GM21367 (cell line): ENCODE data around the gene DSTYK.
"Not testable (repeated sequence)": the region's sequence is repeated elsewhere in the genome, so short reads cannot be mapped to it uniquely, and the experiment has no call there.

ENCODE experiments used
- ATAC-seq: cut with Tn5 transposase; IDR thresholded peaks from one replicate; pipeline ENCODE4 v1.9.1; 2021; ENCODE audit not compliant: unreplicated experiment

DSTYK gene

DNA sequence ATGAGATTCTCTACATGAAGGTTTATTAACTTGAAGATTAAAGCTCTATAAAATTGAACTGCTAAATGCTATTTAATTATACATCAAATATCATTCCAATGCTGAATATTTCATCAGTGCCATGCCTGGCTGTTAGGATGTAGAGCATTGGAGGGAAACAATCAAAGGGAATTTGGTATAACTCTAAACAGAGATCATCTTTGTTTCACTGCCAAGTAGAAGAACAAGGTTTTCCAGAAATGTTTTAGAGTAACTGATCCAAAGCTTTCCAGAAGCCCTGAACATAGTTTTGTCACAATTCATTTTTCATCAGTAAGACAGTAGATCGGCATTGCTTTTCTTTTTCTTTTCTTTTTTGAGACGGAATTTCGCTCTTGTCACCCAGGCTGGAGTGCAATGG is 5.9 kb upstream of the DSTYK start:
- no peak for ATAC-seq

DNA sequence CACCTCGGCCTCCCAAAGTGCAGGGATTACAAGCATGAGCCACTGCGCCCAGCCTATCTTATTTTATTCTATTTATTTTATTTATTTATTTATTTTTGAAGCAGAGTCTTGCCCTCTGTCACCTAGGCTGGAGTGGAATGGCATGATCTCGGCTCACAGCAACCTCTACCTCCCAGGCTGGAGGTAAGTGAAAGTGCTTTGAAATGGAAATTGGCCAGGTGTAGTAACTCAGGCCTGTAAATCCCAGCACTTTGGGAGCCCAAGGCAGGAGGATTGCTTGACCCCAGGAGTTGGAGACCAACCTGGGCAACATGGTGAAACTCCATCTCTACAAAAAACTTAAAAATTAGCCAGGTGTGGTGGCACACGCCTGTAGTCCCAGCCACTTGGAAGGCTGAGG is 5.1 kb upstream of the DSTYK start:
- ATAC-seq: no peak

DNA sequence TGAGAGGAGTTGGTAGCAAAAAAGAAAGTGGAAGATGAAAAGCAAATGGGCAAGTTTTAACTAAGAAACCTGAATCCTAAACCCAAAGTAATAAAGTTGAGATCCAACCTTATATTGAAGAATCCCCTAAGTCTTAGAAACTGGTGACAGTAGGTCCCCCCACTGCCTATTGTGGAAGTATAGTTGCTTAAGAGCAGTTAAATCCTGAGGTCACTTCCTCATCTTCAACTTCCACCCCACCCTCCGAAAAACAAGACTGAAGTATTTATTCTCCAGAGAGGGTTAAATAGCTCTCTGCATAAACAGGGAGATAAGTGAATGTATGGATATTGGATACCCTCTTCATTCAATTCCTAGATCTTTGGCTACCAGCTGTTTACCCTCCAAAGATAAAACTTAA is 3.3 kb upstream of the DSTYK start:
- ATAC-seq: no peak

DNA sequence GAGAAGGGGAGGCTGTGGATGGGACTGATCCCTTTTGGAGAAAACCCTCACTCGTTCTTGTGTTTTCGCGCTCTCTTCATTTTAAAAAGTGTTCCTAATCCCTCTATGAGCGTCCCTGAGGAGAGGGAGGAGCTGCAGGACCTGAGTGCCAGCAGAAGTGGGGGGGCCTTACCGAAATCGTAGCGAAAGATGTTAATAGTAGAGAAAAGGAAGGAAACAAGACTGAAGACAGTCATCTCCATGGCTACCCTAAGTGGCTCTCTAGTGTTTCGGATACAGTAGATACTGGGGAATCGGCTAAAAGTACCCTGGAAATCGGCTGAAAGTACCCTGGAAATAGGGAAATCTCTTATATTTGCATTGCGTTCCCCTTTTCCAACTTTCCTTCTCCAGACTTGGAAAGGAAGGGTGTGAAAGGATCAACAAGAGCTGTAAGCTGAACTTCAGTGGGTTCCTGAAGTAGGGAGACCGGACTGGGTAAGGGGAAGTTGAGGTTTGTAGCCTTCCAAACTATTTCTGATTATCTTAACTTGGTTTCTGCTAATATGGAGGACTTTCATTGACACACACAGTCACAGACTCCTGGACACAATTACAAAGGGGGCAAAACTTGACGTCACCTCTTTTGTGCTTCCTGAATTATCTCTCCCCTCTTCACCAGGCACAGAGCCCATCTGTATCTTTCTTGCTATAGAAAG is 486 bp upstream of the DSTYK start:
- ATAC-seq: peak; percentile 24

DNA sequence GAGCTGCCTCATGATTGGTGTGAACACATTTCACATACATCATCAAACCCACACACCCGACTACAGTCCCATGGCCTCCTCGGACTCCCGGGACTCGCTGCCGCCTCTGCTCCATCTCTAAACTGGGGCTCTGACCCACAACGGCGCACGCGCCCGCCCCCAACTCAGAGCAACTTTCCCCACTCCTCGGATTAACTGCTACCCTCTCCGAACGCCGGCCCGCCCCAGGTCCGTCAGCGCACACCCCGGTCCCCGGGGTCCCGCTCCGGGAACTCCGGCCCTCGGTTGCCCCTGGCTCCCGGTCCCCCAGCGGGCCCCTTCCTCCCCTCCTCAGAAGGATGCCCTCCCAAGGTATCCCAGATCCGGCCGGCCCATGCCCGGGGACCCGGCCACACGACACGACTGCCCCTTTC is 740 bp downstream of the DSTYK start:
- ATAC-seq: no peak

DNA sequence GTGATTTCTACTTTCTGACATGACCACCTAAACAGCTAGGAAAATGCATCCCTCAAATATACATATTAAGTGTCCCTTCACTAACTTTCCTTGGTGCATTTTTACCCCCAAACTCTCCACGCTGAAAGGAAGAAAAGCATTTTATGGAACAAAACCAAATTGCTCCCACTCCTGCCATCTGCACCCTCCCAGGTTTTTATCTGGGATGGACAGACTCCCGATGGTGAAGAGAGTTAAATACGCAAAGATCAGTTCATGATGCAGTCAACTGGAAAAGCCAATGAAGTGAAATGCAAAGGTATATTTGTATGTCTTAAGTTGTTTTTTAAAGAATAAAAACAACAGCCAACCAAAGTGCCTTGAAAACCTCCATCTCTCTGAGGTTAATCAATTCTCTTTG is 2.7 kb downstream of the DSTYK start:
- ATAC-seq: no peak

DNA sequence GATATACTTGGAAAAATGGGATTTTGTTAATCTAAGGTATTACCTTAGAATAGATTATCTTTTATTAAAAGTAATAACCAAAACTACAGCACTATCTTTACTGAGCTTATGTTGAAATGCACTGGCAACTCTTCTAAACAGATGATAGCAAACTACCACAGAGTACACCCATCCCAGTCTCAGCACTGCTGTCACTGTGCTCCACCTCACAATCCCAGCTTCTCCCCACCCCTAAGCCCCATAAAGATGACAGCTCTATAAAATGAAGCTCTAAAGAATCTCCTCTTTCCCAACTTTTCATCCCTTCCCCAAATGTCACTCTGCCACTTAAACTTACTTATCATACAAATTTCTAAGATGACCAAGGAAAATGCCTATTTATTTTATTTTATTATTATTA is 6.4 kb downstream of the DSTYK start:
- no peak for ATAC-seq

DNA sequence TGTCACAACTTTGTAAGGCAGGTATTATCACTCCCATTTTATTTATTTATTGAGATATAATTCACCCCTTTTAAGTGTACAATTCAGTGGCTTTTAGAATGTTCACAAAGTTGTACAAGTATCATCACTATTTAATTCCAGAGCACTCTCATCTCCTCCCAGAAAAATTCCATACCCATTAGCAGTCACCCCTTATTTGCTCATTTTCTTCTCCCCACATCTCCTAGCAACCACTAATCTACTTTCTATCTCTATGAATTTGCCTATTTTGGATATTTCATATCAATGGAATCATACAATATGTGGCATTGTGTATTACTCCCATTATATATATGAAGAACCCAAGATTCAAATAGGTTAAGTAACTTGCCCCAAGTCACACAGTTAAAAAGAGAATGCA is 7.0 kb downstream of the DSTYK start:
- ATAC-seq: no peak

DNA sequence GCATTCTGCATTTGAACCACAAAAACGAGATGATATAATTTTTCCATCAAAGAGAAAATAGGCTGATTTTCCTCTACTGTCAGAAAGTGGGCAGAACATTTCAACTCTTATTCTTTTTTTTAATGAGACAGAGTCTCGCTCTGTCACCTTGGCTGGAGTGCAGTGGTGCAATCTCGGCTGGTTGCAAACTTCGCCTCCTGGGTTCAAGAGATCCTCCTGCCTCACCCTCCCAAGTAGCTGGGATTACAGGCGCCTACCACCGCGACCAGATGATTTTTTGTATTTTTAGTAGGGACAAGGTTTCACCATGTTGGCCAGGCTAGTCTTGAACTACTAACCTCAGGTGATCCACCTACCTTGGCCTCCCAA is 11.6 kb downstream of the DSTYK start:
- ATAC-seq: no peak

DNA sequence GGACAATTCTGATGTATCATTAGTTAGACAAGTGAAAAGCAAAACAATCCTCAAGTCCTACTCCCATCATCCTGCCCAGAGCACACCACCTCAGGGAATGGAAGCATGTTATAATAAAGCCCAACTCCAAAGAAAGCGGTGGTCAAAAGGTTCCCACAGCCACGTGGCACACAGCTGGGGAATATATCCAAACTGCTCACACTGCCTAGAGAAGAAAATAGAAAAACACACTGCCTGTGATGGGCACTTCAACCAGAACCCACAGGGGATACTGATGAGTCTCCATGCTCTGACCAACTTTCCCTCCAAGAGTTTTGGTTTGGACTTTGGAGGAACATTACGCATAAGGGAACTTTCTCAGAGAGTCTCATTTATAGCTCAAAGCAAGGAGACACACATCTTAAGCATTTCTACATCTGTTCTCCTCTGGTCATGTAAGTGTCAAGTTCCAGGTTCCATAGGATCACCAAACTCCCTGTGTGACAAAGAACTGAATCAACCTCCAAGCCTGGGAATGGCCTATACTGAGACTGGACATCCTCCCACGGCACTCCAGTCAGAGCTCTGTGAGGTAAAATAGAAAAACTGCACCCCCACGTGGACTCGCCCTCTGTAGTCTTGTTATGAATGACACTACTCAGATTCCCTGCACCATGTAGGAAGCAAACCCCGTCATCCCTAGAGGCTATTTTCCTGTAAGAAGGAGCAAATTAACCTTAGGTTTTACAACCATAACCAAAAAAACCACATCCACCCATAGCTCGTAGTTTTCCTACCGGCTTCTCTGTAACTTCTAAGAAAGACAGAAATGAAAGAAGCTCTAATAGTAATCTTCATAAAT is 12.2 kb downstream of the DSTYK start:
- no peak for ATAC-seq

DNA sequence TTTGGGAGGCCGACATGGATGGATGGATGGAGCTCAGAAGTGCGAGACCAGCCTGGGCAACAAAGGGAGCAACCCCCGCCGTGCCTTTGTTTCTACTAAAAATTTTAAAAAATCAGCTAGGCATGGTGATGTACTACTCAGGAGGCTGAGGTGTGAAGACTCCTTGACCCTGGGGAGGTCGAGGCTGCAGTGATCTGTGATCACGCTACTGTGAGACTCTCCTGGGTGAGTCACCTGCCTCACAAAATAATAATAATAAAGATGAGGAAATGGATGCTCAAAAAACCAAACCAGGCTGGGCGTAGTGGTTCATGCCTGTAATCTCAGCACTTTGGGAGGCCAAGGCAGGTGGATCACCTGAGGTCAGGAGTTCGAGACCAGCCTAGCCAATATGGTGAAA is 19.2 kb downstream of the DSTYK start:
- no peak for ATAC-seq

DNA sequence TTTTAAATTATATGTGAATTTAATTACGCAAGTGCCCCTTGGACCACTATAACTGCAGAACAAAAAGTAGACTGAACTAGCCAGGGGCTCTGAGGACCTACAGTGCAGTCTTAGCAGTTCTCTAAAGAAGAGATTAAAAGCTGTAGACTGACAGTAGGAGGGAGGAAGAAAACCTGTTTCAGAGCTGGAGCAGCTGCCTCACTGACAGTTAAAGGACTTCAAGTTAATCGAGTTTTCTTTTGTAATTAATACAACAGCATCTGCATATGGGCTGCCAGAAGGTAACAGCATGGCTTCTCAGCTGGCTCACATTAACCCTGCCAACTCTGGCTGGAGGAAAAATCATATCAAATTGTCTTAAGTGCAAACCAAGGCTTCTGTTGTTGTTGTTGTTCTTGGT is 19.9 kb downstream of the DSTYK start:
- no peak for ATAC-seq

DNA sequence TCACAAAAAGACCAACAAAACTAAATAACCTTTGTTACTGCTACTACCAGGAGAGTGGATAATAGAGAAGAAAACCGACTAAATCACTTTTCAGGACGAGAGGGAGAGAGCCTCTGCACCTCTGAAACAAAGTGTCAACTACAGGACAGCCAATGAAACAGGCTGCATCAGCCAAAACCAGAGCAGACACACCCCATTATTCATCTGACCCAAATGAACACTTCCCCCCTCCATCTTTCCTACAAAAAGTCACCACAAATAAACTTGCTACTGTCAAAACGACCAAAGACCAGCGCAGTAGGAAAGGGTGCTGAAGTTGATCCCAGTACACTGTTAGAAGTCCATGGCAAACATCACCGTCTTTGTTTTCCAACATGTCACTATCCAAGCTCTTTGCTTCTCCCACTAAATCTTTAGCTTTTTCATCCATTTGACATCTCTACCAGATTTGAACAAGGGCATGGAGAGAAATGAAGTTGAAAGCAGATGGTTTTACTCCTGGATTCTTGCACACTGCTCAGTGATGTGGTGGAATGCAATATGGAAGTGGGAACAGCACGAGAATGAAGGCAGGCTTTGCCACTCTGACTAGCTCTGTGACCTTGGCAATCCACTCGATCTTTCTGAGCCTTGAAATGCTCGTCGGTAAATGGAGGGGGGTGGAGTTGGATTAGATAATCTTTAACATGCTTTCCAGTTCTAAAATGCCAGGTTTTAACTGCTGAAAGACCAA is 20.5 kb downstream of the DSTYK start:
- no peak for ATAC-seq

DNA sequence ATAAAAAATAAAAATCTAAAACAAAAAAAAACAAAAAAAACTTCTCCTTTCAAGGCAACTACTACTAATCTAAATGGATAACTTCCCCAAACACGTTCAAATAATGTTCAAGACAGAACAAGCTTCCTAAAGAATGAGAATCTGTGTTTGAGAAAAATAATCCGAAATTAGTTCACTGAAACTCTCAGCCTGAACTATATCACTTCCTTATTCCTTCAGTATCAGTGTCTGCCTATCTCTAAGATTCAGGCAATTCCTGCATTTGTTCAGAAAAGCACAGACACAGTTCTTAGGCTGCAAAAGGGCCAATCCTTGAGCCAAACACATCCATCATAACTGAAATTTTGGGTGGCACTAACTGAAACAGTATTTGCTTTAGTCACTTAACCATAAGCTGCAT is 22.4 kb downstream of the DSTYK start:
- no peak for ATAC-seq

DNA sequence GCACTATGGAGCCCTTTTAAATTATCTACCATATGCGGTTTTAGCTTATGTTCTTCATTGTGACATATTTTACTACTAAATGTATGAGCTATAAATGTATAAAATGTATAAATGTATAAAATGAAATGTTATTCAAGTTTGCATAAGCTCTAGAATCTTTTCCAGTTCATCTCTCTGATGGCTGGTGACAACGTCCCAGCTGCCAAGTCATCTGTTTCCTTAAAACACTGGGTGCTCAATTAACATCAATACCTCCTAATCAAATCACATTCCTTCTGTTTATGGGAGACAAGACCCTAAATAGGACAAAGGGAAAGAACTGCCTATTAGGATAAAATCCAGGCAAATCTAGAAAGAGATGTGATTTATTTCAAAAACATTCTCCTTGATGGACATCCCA is 22.9 kb downstream of the DSTYK start:
- no peak for ATAC-seq

DNA sequence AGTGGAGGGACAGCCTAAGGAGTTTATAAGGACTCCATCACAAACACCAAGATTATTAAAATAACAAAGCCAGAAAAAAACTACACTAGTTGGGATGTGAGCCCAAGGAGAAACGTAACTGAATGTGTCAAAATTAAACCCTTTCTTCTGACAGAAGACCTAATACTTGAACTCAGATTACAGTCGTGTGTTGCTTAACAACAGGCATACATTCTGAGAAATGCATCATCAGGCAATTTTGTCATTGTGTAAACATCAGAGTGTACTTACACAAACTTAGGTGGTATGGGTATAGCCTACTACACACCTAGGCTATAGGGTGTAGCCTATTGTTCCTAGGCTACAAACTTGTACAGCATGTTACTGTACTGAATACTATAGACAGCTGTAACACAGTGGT is 23.4 kb downstream of the DSTYK start:
- ATAC-seq: no peak

DNA sequence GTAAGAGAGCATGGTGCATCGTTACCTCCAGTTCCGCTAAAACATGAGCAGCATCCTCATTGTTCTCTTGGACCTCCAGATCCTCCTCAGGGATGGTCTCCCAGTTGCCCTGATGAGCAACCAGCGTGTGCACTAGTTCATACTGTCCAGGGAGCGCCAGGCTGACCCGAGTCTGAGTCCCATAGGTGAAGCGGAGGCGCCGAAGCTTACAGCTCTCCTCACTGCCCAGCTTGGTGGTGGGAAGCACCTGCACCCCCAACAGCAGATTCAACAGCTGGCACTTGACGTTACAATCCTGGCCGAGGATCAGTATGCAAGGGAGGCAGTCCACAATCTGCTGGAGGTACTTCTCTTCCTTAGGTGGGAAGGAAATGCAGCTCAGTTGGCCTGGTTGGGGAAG is 24.1 kb downstream of the DSTYK start:
- ATAC-seq: no peak

DNA sequence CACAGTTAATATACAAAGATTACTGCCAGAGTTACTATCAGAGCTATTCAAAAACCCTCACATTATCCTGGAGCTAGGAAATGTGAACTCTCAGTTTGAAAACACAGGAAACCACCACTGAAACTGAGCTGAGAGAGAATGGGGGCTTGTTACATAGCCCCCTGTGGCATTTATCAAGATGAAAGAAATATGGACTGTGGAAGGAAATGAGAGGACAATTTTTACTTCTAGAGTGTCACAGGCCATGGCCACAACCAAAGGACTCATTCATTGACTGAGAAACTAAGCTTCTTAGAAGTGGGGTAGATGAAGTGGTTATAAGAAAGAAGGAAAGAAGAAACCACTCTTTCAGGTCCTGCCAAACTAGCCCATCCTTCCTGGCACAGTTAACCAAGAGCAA is 25.3 kb downstream of the DSTYK start:
- ATAC-seq: no peak

DNA sequence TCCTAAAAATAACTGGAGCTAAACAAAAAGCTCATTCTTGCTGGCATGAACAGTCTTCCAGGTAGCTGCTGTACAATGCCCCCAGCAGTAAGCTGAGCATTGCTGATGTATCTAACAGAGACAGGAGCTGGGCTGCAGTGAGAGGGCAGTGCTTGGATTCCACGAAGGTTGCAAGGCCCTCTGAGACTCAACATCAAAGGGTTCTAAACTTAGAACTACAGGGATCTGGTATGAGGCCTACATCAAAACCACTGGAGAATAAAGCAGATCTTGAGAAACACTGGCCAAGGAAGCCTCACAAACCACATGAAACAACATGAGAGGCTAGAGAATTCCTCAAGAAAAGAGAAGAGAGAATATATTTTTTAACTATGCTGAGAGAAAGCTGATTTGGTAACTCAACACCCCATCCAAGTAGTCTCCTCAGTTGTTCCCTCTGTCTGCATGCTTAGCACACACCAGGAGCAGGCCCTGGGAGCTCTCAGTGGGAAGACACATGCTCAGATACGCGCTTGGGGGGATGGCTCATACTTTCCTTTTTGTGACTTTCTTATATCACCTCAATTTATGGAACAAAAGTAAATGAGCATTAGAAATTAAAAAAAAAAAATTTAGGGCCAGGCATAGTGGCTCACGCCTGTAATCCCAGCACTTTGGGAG is 27.7 kb downstream of the DSTYK start:
- no peak for ATAC-seq

DNA sequence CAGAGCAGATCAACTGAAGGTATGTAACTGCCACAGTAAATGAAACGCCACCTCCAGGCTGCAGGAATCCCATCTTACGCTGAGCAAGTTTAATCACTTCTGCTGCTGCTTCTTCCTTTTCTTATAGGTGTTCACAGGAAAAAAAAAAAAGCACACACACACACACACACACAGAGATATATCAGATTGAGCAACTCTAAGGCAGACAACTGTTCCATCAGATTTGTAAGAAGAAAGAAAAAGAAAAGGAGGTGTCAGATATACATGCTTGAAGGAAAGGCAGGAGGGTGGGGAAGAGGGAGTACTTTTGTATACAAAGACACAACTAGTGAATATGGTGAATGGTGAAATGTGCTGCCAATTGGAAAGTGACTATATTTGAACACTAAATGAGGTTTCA is 28.6 kb downstream of the DSTYK start:
- no peak for ATAC-seq

DNA sequence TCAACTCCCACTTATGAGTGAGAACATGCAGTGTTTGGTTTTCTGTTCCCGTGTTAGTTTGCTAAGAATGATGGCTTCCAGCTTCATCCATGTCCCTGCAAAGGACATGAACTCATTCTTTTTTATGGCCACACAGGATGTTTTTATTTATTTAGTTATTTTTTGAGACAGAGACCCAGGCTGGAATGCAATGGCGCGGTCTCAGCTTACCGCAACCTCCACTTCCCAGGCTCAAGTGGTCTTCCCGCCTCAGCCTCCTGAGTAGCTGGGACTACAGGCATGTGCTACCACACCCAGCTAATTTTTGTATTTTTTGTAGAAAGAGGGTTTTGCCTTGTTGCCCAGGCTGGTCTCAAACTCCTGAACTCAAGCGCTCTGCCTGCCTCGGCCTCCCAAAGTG is 31.2 kb downstream of the DSTYK start:
- not testable (repeated sequence) for ATAC-seq

DNA sequence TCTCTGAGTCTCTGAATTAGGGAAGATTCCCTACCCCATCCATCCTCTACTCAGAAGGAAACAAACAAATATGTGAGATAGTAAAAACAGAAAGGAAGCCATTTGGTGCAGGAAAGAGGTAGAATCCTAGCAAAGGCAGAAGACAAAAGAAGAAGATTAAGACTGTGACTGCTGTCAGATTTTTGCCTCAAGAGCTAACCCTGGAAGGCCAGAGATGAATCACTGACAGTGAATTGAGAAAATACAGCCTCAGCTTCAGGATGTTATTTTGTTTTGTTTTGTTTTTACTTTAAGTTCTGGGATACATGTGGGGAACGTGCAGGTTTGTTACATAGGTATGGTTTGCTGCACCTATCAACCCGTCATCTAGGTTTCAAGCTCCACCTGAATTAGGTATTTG is 31.7 kb downstream of the DSTYK start:
- ATAC-seq: no peak
